K562 (cell line): ENCODE measurements around the gene KRT83. TPM values are rescaled to one million over a fixed set of nuclear protein-coding genes. Genes with fewer than 3 reads are reported as not detected.
"Not testable (repeated sequence)": the region's sequence is repeated elsewhere in the genome, so short reads cannot be mapped to it uniquely, and the experiment has no call there.

Experiments used
- ATAC-seq: fragments of 200-7000 bp; cut with Tn5 transposase; 3 replicates; pipeline ENCODE4 v1.9.1; 2020; ENCODE audit warnings: moderate library complexity
- BruUV-seq: library from RNA; stranded (reverse); fragments of 400-500 nt; replicated peaks from 2 replicates; lab custom pipeline; 2021; lab: Mats Ljungman, UMichigan
- CTCF ChIA-PET: fragments of 300-600 bp; formaldehyde crosslinking; extraction: SDS; loops from one replicate; lab custom pipeline; 2021; ENCODE audit warnings: low intra/inter-chr PET ratio; lab: Yijun Ruan, JAX
- POLR2A ChIA-PET: fragments of 300-600, 350-650 bp; sonication (Branson Sonifier 250); formaldehyde crosslinking; extraction: SDS; loops from one replicate; lab custom pipeline; 2021; ENCODE audit warnings: antibody characterized with exemption, inconsistent platforms; lab: Yijun Ruan, JAX
- DNase-seq, 4 experiments: peaks; one replicate each; pipeline versions ENCODE4 v3.0.0 to v3.0.0-alpha.2; 2011 to 2018; ENCODE audit warnings: low spot score in 3 of 4, mixed read lengths in 3 of 4; ENCODE audit errors: extremely low read depth in 1 of 4
- FAIRE-seq: peaks from 2 replicates; lab custom pipeline; 2011; peaks lifted over from hg19 to GRCh38; lab: Jason Lieb, UNC
- H2AFZ ChIP-seq: 2 replicates; pipeline ENCODE4 v1.6.0; 2011; ENCODE audit warnings: low read depth, low read length, control low read depth, inconsistent platforms
- H3K27ac ChIP-seq: fragments of 200-600 bp; 3 replicates; pipeline ENCODE4 v1.8.0; 2011; ENCODE audit warnings: low read depth, mild to moderate bottlenecking, control low read depth, inconsistent platforms, low read length, moderate library complexity, mixed read lengths; ENCODE audit errors: extremely low read depth
- H3K27me3 ChIP-seq, 2 experiments: fragments of 300-600 bp in 1 of 2; 2 replicates in 1 of 2; 3 replicates in 1 of 2; pipeline versions ENCODE4 v1.6.0 to v1.8.0; 2011; ENCODE audit warnings: inconsistent platforms in 2 of 2, low read length in 2 of 2, mild to moderate bottlenecking in 1 of 2, mixed read lengths in 1 of 2, moderate library complexity in 1 of 2; ENCODE audit not compliant: control insufficient read depth in 2 of 2, insufficient read depth in 2 of 2
- H3K36me3 ChIP-seq: fragments of 300-600 bp; 3 replicates; pipeline ENCODE4 v1.8.0; 2011; ENCODE audit warnings: mild to moderate bottlenecking, low read length, inconsistent platforms; ENCODE audit not compliant: control insufficient read depth, insufficient read depth
- H3K4me1 ChIP-seq, 2 experiments: fragments of 200-600 bp in 1 of 2; replicated peaks in 1 of 2; 2 replicates in 1 of 2; 3 replicates in 1 of 2; pipeline versions ENCODE4 v1.5.1 to v1.8.0; 2011; ENCODE audit warnings: inconsistent platforms in 2 of 2, low read length in 2 of 2, mild to moderate bottlenecking in 1 of 2, mixed read lengths in 1 of 2, moderate library complexity in 1 of 2; ENCODE audit not compliant: control insufficient read depth in 2 of 2, insufficient read depth in 2 of 2
- H3K4me2 ChIP-seq: 2 replicates; pipeline ENCODE4 v1.6.1; 2011; ENCODE audit warnings: low read length, control low read depth, inconsistent platforms, mixed read lengths; ENCODE audit not compliant: insufficient read depth
- H3K4me3 ChIP-seq: fragments of 200-600 bp; sonication (generic), shearing (Covaris generic); 2 replicates; pipeline ENCODE4 v1.5.1; 2016; ENCODE audit warnings: control low read depth, inconsistent platforms
- H3K79me2 ChIP-seq: fragments of 200-600 bp; 3 replicates; pipeline ENCODE4 v1.8.0; 2011; ENCODE audit warnings: low read length, inconsistent platforms; ENCODE audit not compliant: control insufficient read depth, insufficient read depth
- H3K9ac ChIP-seq, 2 experiments: 2 replicates each; pipeline versions ENCODE4 v1.6.0 to v1.6.1; 2011; ENCODE audit warnings: low read depth in 2 of 2, low read length in 2 of 2, control low read depth in 1 of 2, inconsistent platforms in 1 of 2, mild to moderate bottlenecking in 1 of 2, mixed read lengths in 1 of 2; ENCODE audit not compliant: insufficient read depth in 1 of 2
- H3K9me1 ChIP-seq: one replicate; pipeline ENCODE4 v1.6.0; 2011; ENCODE audit warnings: inconsistent platforms, mild to moderate bottlenecking, low read length, moderate library complexity; ENCODE audit not compliant: control insufficient read depth, insufficient read depth
- H3K9me3 ChIP-seq: replicated peaks from 2 replicates; pipeline ENCODE4 v1.5.1; 2011; ENCODE audit warnings: low read depth, low read length, inconsistent platforms; ENCODE audit not compliant: control insufficient read depth, insufficient read depth
- H4K20me1 ChIP-seq: replicated peaks from 2 replicates; pipeline ENCODE4 v1.6.1; 2011; ENCODE audit warnings: low read length, inconsistent platforms, mixed read lengths; ENCODE audit not compliant: control insufficient read depth, insufficient read depth
- CBX2 ChIP-seq: fragments of 200-600 bp; sonication (generic); IDR thresholded peaks from one replicate; pipeline ENCODE4 v1.6.1; 2012; ENCODE audit warnings: mild to moderate bottlenecking, low read length, inconsistent platforms; ENCODE audit not compliant: insufficient read depth, poor library complexity, severe bottlenecking
- RBBP5 ChIP-seq: fragments of 200-600 bp; sonication (generic); IDR thresholded peaks from 2 replicates; pipeline ENCODE4 v1.6.1; 2012; ENCODE audit warnings: borderline replicate concordance, mild to moderate bottlenecking, low read length, control low read depth, inconsistent platforms; ENCODE audit not compliant: insufficient read depth, poor library complexity, severe bottlenecking
- ZNF436 ChIP-seq: fragments of 250-450, 450-650 bp; sonication (Bioruptor Pico); formaldehyde crosslinking; IDR thresholded peaks from 2 replicates; pipeline ENCODE4 v1.7.0; 2020; ENCODE audit warnings: mild to moderate bottlenecking
- WGBS: fragments of 100-300 bp; shearing (Covaris generic); methylation state at CpG from one replicate; pipeline ENCODE4 v1.1.6; 2016; ENCODE audit warnings: low coverage, mixed read lengths; ENCODE audit not compliant: insufficient coverage; ENCODE audit errors: missing lambda C conversion rate; 5-methylcytosine and 5-hydroxymethylcytosine counted together
- in situ Hi-C: fragments of 300-500 bp; cut with MboI; formaldehyde crosslinking; loops from 4 replicates; pipeline ENCODE4 v1.15.0; 2018; ENCODE audit warnings: inconsistent platforms, mixed read lengths
- intact Hi-C: fragments of 100-400 bp; cut with micrococcal nuclease; formaldehyde crosslinking; loops from 2 replicates; pipeline ENCODE4 v1.14.2; 2022
- polyA plus RNA-seq, 8 experiments: library from polyadenylated mRNA; depleted of rRNA in 4 of 8; stranded (reverse) in 5 of 8; unstranded in 3 of 8; fragments of >200 nt; fragmentation: Nextera tagmentation in 2 of 8; fragmentation: Illumina TruSeq in 1 of 8; extraction: Ambion mirVana in 2 of 8; extraction: Trizol in 1 of 8; gene quantifications; 2 replicates each; pipeline versions ENCODE4 v1.2.1 to v1.2.3, GENCODE V29; 2011 to 2014; ENCODE audit warnings: inconsistent platforms in 1 of 8, missing spikeins in 1 of 8
- total RNA-seq, 7 experiments: library from RNA; depleted of rRNA in 6 of 7; stranded (reverse); fragments of >200 nt in 6 of 7; fragmentation: Illumina TruSeq in 2 of 7; extraction: Trizol in 2 of 7; gene quantifications; 2 replicates each; pipeline versions ENCODE4 v1.2.1 to v1.2.3, GENCODE V29; 2011 to 2021; ENCODE audit warnings: low replicate concordance in 1 of 7
- TF ChIP-seq, protein P1 (sequence below): fragments of 200-400 bp; formaldehyde crosslinking; IDR thresholded peaks from 2 replicates; pipeline ENCODE4 v1.6.1; 2017; ENCODE audit warnings: mild to moderate bottlenecking, low read depth, low read length, moderate library complexity

Gene KRT83
- total and polyA plus RNA-seq, 9 of the 15 experiments (the other 6 are each of a cell fraction or from before 2014, with no cell fraction given): not detected

DNA sequence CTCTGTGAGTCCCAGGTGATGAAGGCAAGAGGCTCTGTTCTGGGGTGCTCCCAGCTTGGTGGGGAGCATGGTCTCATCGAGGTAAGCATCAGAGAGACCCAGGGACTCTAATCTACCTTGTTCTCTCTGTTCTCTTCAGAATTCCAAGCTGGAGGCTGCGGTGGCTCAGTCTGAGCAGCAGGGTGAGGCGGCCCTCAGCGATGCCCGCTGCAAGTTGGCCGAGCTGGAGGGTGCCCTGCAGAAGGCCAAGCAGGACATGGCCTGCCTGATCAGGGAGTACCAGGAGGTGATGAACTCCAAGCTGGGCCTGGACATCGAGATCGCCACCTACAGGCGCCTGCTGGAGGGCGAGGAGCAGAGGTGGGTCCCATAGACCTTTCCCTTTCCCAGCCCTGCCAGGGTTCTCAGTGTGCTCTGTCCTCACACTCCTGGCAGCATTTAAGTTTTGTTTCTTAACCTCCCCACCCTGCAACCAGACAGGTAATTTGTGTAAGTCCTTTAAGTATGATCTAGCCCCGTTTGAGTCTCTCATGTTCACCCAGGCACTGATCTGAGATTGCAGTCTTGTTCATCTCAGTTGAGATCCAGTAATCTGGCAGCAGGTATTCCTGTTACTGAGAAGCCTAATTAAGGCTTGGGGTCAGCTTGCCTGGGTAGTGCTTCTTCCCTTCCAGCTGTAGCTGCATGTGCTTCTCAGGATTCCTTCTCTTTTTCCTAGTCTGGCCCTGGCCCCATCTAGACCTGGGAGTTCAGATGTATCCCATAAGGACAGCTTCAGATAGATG lies 15.1 kb downstream of the KRT83 start (continued):
- TF ChIP-seq, protein P1, sequence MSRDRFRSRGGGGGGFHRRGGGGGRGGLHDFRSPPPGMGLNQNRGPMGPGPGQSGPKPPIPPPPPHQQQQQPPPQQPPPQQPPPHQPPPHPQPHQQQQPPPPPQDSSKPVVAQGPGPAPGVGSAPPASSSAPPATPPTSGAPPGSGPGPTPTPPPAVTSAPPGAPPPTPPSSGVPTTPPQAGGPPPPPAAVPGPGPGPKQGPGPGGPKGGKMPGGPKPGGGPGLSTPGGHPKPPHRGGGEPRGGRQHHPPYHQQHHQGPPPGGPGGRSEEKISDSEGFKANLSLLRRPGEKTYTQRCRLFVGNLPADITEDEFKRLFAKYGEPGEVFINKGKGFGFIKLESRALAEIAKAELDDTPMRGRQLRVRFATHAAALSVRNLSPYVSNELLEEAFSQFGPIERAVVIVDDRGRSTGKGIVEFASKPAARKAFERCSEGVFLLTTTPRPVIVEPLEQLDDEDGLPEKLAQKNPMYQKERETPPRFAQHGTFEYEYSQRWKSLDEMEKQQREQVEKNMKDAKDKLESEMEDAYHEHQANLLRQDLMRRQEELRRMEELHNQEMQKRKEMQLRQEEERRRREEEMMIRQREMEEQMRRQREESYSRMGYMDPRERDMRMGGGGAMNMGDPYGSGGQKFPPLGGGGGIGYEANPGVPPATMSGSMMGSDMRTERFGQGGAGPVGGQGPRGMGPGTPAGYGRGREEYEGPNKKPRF: no peak
- no peak for TF ChIP-seq RBBP5
- no peak for TF ChIP-seq ZNF436 (CRISPR knock-in tag)
- no peak for TF ChIP-seq CBX2

DNA sequence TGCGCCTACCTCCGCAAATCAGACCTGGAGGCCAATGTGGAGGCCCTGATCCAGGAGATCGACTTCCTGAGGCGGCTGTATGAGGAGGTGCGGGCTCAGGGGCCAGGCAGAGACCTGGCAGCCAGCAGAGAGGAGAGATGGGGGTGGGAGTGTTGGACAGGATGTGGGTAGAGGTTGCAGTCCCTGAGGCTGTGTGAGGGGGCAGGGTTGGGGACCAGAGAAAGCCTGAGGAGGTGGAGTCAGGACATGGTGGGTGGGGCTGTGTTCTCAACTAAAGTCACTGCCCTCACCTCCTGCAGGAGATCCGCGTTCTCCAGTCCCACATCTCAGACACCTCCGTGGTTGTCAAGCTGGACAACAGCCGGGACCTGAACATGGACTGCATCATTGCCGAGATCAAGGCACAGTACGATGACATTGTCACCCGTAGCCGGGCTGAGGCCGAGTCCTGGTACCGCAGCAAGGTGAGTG lies 16.2 kb downstream of the KRT83 start:
- BruUV-seq, POLR2A ChIA-PET, intact Hi-C loops: not testable (repeated sequence)

DNA sequence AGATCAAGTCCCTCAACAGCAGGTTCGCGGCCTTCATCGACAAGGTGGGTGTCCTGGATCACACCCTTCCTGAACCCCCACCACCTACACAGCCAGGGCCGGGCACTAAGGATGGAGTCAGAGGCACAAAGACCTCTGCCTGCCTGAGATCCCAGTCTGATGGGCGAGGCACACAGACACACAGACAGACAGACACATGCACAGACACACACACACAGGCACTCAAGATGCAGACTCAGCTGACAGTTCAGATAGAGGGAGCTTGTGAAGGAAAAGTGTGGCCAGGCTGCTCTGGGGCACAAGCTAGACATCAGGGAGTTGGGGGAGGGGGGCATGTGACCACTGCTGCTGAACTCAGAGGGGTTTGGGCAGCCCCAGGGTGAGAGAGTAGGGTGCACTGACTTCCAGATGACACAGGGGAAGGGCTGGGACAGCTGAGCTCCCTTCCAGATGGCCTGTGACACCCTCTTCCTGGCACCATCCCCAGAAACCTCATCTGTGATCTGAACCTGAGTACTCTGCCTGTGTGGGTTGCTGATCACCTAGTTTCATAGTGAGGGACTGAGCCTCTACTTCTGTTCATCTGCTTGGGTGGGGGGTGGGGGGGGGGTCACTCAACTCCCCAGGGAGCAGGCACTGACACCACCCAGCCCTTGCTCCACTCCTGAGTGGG lies 18.8 kb downstream of the KRT83 start:
- not testable (repeated sequence) for H4K20me1 ChIP-seq, ATAC-seq
- WGBS: no CpG with 5 or more reads among the region's 5 CpGs

More for the DNA sequence above, 16.2 kb downstream of the KRT83 start:
- H3K79me2 ChIP-seq, FAIRE-seq, DNase-seq, H3K36me3 ChIP-seq, H3K4me3 ChIP-seq, H3K4me1 ChIP-seq, H3K9ac ChIP-seq, H3K27ac ChIP-seq, H2AFZ ChIP-seq, H3K4me2 ChIP-seq, in situ Hi-C loops, H3K9me3 ChIP-seq, H3K9me1 ChIP-seq, H4K20me1 ChIP-seq, CTCF ChIA-PET: not testable (repeated sequence)
- peaks cover 18 to 50% of the 10 kb centered on the region in 2 experiments; a peak in 4 of 5 replicates for H3K27me3 ChIP-seq
- peak; percentile 81 for ATAC-seq
- WGBS: under 1% methylated on average over 14 of the region's 15 CpGs

More for the DNA sequence above, 18.8 kb downstream of the KRT83 start:
- FAIRE-seq, H2AFZ ChIP-seq, H3K9me1 ChIP-seq, intact Hi-C loops, BruUV-seq, H3K4me2 ChIP-seq, H3K4me1 ChIP-seq, POLR2A ChIA-PET, H3K79me2 ChIP-seq, CTCF ChIA-PET, in situ Hi-C loops, H3K9me3 ChIP-seq, DNase-seq, H3K9ac ChIP-seq, H3K4me3 ChIP-seq, H3K36me3 ChIP-seq, H3K27ac ChIP-seq: not testable (repeated sequence)
- H3K27me3 ChIP-seq: peaks cover 8 to 27% of the 10 kb centered on the region in 2 experiments; a peak in 3 of 5 replicates
